ENCODE data around the gene ZNF70.

DNA sequence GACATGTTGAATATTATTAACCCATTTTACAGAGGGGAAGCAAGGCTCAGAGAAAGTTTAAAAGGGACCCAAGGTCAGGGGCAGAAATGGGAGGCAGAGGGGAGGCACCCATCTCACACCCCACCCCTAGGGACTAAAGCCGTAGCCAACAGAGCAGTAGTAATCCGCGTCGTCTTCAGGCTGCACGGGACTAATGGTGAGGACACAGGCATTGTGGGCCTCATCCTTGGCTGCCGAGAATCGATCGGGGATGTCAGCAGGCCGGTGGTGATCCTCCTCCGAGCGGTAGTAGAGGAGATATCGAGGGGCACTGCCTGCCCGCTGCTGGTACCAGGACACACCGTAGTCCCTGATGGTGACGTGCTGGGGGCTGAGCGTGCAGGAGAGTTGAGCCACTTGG, 1.8 kb upstream of the ZNF70 start:
- TF ChIP-seq, protein P1, sequence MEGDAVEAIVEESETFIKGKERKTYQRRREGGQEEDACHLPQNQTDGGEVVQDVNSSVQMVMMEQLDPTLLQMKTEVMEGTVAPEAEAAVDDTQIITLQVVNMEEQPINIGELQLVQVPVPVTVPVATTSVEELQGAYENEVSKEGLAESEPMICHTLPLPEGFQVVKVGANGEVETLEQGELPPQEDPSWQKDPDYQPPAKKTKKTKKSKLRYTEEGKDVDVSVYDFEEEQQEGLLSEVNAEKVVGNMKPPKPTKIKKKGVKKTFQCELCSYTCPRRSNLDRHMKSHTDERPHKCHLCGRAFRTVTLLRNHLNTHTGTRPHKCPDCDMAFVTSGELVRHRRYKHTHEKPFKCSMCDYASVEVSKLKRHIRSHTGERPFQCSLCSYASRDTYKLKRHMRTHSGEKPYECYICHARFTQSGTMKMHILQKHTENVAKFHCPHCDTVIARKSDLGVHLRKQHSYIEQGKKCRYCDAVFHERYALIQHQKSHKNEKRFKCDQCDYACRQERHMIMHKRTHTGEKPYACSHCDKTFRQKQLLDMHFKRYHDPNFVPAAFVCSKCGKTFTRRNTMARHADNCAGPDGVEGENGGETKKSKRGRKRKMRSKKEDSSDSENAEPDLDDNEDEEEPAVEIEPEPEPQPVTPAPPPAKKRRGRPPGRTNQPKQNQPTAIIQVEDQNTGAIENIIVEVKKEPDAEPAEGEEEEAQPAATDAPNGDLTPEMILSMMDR (IDR thresholded peaks at IDR 0.05; ENCODE audit: low read length) = no peak
- TF ChIP-seq EZH2 (IDR thresholded peaks at IDR 0.05; ENCODE audit: borderline replicate concordance, low read length) = no peak
